Measurements from ENCODE around the gene CAPN2.

DNA sequence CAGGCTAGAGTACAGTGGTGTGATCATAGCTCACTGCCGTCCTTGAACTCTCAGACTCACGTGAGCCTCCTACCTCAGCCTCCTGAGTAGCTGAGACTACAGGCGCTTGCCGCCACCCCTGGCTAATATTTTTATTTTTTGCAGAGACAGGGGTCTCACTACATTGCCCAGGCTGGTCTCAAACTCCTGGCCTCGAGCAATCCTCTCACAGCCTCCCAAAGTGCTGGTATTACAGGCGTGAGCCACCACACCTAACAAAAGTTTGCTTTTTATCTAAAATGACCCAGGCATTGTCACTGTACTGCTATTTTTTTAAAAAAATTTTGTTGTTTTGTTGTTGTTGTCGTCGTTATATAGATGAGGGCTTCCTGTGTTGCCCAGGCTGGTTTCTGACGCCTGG, 46.4 kb downstream of the CAPN2 start:
- TF ChIP-seq CTCF (conservative IDR thresholded peaks at IDR 0.05) (no peak), ZFX (IDR thresholded peaks at IDR 0.05) (no peak)

All from C4-2B (cell line).